HG03457 (cell line): ENCODE data around the gene COG1.
"Not testable (repeated sequence)": the region's sequence is repeated elsewhere in the genome, so short reads cannot be mapped to it uniquely, and the experiment has no call there.

ENCODE experiments used
- ATAC-seq: cut with Tn5 transposase; IDR thresholded peaks from one replicate; pipeline ENCODE4 v1.9.1; 2021; ENCODE audit warnings: moderate number of reproducible peaks; ENCODE audit not compliant: unreplicated experiment

COG1 gene, protein sequence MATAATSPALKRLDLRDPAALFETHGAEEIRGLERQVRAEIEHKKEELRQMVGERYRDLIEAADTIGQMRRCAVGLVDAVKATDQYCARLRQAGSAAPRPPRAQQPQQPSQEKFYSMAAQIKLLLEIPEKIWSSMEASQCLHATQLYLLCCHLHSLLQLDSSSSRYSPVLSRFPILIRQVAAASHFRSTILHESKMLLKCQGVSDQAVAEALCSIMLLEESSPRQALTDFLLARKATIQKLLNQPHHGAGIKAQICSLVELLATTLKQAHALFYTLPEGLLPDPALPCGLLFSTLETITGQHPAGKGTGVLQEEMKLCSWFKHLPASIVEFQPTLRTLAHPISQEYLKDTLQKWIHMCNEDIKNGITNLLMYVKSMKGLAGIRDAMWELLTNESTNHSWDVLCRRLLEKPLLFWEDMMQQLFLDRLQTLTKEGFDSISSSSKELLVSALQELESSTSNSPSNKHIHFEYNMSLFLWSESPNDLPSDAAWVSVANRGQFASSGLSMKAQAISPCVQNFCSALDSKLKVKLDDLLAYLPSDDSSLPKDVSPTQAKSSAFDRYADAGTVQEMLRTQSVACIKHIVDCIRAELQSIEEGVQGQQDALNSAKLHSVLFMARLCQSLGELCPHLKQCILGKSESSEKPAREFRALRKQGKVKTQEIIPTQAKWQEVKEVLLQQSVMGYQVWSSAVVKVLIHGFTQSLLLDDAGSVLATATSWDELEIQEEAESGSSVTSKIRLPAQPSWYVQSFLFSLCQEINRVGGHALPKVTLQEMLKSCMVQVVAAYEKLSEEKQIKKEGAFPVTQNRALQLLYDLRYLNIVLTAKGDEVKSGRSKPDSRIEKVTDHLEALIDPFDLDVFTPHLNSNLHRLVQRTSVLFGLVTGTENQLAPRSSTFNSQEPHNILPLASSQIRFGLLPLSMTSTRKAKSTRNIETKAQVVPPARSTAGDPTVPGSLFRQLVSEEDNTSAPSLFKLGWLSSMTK

DNA sequence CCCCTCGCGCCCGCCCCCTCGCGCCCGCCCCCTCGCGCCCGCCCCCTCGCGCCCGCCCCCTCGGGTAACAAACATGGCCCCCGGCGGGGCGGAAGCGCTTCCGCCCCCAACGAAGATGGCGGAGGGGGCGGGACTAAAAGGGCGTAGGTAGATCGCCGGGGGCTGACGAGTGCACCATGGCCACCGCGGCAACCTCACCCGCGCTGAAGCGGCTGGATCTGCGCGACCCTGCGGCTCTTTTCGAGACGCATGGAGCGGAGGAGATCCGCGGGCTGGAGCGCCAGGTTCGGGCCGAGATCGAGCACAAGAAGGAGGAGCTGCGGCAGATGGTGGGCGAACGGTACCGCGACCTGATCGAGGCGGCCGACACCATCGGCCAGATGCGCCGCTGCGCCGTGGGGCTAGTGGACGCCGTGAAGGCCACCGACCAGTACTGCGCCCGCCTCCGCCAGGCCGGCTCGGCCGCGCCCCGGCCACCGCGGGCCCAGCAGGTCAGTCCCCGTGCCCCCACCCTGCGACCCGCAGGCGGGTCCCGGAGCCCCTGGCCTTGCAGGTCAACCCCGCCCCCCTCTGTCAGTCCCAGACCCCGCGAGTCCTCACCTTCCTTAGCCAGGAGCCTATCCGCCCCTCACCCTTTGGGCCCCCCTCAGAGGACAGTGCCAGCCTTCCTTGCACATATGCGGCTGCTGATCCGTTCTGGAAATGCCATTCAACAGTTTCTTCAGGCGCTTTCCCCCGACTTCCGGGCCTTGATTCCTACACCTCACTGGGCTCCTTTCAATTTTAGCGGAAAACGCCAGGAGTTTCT, at the start of gene COG1:
Gene COG1, plus strand, starts transcription at position 162 of the 808 bp plus-strand sequence. Its CDS starts 15 bp downstream, at position 177.
- peak; percentile 52 for ATAC-seq

DNA sequence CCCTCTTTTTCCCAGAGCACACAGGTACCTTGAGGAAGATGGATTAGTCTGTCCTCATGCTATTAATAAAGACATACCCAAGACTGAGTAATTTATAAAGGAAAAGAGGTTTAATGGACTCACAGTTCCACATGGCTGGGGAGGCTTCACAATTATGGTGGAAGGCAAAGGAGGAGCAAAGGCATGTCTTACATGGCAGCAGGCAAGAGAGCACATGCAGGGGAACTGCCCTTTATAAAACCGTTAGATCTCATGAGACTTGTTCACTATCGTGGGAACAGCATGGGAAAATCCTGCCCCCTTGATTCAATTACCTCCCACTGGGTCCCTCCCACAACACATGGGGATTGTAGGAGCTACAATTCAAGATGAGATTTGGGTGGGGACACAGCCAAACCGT, 48.6 kb upstream of the COG1 start:
- not testable (repeated sequence) for ATAC-seq

DNA sequence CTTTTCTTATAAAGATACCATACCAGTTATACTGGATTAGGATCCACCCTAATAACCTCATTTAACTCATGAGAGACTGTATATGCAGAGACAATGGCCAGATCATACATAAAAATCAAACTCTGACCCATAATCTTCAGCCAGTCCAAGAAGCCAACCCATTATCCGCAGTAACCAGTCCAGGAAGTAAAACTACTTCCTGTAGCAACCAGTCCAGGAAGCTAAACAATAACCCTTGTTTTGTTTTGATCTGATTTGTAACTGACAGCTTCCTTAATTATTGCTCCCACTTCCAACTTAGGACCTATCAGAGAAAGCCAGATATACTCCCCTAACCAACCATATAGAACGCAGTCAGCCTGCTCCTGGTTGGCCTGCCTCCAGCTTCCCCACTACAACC, 47.2 kb upstream of the COG1 start:
- no peak for ATAC-seq

DNA sequence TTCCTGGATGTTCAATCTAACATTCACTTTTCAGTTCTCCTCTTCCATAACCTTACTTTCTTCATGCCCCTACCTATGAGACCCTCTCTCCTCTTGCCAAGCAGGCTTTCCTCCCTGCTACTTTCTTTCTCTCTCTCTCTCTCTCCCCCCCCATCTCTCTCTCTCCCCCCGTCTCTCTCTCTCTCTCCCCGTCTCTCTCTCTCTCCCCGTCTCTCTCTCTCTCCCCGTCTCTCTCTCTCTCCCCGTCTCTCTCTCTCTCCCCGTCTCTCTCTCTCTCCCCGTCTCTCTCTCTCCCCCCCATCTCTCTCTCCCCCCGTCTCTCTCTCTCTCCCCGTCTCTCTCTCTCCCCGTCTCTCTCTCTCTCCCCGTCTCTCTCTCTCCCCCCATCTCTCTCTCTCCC, 45.1 kb upstream of the COG1 start:
- ATAC-seq, result not testable (repeated sequence)

DNA sequence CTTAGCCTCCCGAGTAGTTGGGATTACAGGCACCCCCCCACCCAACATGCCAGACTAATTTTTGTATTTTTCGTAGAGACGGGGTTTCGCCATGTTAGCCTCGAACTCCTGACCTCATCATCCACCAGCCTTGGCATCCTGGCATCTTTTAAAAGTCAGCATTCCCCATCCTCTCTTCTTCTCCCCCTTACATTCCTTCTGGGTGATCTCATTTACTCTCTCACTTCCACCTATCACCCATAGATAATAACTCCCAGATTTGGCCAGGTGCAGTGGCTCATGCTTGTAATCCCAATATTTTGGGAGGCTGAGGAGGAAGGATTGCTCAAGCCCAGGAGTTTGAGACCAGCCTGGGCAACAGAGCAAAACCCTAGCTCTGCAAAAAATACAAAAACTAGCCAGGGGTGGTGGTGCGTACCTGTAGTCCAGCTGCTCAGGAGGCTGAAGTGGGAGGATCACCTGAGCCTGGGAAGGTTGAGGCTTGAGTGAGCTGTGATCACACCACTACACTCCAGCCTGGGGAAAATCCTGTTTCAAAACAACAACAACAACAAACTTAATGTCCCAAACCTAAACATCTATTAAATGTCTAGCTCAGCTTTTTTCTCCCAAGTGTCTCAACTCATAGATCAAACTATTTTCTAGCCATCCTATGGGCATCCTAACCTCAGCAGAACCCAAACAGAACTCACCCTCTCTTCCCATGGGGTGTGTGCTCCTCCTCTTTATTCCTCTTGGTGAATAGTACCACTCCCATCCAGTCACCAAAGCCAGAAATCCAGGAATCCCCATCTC, 44.1 kb upstream of the COG1 start:
- ATAC-seq, result no peak

DNA sequence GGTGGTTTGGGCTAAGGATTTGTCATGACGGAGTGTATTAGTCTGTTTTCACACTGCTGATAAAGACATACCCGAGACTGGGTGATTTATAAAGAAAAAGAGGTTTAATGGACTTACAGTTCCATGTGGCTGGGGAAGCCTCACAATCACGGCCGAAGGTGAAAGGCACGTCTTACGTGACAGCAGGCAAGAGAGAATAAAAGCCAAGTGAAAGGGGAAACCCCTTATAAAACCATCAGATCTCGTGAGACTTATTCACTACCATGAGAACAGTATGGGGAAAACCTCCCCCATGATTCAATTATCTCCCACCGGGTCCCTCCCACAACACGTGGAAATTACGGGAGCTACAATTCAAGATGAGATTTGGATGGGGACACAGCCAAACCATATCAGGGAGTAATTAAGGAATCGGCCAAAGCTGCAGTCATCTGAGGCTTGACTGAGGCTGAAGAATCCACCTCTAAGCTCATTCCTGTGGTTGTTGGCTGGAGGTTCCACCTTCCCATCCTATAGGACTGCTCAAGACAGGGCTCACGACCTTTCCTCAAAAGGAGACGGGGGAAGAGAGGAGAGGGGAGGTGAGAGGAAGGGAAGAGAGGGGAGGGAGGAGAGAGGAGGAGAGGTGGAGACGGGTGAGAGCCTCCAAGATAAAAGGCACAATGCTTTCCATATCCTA, 42.1 kb upstream of the COG1 start:
- not testable (repeated sequence) for ATAC-seq

DNA sequence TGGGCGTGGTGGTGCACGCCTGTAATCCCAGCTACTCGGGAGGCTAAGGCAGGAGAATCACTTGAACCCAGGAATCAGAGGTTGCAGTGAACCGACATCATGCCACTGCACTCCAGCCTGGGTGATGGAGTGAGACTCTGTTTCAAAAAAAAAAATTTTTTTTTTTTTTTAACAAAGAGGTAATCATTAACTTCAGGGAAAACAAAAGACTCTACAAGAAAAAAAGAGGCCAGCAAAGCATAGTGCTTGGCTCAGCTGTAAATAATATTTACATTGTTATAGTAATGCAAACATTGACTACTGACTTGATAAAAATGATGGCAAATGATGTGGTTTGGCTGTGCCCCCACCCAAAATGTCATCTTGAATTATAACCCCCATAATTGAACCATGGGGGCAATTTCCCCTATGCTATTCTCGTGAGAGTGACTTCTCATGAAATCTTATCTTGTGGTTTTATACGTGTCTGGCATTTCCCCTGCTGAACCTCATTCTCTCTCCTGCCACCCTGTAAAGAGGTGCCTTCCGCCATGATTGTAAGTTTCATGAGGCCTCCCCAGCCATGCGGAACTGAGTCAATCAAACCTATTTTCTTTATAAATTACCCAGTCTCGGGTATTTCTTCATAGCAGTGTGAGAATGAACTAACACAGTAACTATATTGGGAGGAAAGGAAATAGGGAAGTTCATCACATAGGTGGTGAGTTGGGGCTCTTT, 40.8 kb upstream of the COG1 start:
- no peak for ATAC-seq

DNA sequence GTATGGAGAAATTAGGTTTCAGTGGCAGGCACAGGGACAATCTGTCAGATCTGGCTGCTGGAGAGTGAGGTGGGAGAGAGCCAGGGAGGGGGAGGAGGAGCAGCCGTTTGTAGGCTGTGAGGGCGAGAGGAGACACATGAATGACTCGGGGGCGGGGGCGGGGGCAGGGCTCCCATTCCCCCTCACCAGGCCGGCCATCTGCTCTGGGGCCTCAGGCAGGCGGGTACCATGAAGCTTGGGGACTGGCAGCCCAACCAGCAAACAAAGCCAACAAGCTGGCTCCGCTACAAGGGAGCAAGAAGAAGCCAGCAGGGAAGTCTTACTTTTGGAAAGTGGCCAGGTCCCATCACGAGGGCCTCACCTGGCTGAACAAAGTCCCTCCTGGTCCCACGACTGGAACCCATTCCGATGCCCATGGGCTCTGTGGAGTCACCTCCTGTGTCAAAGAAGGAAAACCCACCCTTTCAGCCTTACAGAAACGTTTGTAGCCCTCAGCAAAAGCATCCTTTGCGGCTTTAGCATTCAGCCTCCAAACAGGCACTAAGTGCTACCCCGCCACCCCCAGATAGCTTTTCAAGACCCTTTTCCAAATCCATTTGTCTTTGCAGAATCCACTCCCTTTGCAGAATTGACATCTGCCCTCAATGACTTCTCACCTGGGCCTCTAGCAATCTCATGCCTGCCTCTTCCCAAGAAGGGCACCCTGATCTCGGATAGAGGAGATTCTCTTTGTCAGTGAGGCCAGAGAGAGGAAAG, 37.3 kb upstream of the COG1 start:
- no peak for ATAC-seq

DNA sequence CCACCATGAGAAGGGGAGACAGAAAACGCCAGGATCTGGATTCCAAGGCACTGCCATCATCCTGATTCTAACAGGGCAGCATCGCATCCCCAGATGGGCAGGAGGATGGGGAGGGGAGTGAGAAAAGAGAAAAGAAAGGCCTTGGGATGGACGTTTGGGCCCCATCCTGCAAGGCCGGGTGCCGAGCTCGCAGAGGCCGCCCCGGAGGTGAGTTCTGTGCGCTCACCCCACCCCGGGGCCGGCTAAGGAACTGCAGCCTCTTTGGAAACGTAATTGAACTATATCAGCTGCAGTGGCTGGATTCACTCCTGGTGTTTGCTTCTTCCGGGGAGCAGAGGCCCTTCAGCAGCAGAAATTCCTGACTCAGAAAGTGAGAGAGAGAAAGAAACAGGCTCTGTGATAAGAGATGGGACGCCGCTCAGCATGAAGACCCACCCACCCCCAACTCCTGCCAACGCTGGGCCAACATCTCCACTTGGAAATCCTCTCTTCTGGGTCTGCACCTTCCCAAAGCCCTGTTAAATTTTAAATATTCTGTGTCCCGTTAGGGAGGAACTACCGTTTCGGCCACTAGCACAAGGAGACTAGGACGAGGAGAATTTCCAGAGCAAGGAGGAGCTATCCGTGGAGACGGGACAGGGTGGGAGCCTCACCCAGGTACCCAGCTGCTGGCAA, 36.6 kb upstream of the COG1 start:
- ATAC-seq, result peak; percentile 50

DNA sequence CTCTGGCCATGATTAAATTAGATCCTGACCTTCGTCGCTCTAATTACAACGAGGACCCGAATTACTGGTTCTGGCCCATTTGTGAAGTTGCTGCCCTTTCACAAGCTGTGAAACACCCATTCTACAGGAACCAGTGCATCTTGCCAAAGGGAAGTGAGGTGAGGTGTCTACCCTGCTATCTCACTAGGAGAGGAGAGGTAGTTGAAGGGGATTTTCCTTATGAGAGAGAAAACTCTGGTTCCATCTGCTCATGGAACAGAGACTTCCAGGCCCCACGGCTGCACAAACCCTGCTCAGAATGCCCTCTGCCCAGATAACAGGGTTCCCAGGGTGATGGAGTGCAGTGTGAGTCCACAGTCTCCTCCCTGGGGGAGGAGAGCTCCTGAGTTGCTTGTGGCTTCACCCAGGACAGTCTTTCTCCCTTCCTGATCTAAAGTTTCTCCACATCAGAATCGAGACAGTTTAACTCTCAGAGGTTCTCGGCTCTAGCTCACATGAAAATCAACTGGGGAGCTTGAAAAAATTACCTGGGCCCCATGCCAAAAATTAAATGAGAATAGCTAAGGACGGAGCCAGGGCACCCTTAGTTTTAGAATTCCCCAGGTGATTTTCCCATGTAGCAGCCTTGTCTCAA, 35.9 kb upstream of the COG1 start:
- no peak for ATAC-seq

DNA sequence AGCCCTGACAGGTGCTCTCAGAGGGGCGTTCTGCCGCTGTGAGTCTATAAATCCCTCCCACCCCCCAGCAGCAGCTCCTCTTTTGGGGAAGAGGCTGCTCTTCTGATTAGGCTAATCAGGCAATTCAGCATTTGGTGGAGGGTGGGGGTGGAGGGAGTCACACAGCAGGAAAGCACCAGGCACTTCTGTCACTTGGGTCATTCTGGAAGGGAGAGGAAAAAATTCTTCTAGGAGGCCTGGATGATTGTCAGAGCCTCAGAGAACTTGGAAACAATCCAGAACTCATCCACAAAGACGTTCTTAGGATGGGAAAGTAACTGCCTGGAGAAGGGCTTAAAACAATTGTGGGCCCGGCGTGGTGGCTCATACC, 35.3 kb upstream of the COG1 start:
- no peak for ATAC-seq

DNA sequence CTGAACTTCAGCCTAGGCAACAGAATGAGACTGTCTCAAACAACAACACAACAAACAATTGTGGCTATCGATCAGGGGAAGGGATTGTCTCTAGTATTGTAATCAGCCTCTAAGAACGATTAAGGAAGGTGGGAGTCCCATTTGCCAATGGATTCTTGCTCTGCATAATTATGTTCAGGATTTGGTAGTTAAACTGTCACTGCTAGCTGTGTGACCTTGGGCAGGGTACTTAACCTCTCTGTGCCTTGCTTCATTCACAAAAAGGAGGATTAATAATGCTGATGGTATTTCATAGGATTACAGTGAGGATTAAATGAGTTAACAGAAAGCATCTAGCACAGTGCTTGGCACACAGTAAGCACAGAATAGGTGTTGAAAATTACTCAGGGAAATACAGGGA, 34.7 kb upstream of the COG1 start:
- ATAC-seq, result no peak

DNA sequence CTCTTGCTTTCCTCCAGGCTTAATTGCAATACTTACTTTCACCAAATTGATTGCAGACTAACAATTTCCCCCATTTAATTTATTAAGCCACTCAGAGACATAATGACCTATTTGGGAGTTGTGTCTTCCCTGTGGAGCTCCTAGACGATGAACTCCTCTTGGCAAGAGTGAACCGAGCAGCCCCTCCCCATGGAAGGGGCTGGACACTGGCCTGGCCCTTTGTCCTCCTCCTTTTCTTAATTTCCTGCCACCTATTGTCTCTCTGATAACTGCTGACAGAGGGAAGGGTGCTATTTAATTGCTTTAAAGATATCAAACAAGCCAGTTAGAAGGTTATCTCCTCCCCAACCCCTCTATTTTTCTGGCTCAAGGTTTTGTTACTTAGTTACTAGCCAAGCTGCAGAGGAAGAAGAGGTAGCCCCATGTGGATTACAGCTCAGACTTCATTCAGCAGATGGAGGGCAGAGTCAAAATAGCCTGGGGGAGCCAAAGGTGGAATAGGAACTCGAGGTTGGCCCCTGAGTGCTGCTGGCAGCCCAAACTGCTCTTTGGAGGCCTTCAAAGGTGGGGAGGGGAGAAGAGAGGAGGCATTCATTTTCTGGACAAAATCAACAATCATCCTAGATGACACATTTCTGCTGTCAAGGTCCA, 31.8 kb upstream of the COG1 start:
- no peak for ATAC-seq

DNA sequence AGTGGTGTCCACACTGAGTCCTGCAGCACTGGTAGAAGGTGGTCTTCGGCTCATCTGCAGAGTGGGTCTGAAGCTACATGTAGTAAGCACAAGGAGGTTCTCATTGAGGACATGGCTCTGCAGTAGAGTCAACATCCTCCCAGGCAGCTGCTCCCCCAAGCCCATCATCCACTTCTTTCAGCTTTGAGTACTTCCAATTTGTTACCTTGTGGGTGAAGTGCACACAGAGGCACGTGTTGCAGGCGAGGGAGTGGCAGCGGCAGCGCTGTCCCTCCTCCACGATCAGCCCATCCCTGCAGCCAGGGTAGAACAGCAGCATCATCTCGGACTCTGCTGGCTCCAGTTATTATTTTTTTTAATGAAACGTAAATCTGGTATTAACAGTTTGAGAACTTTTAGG, 29.8 kb upstream of the COG1 start:
- no peak for ATAC-seq

DNA sequence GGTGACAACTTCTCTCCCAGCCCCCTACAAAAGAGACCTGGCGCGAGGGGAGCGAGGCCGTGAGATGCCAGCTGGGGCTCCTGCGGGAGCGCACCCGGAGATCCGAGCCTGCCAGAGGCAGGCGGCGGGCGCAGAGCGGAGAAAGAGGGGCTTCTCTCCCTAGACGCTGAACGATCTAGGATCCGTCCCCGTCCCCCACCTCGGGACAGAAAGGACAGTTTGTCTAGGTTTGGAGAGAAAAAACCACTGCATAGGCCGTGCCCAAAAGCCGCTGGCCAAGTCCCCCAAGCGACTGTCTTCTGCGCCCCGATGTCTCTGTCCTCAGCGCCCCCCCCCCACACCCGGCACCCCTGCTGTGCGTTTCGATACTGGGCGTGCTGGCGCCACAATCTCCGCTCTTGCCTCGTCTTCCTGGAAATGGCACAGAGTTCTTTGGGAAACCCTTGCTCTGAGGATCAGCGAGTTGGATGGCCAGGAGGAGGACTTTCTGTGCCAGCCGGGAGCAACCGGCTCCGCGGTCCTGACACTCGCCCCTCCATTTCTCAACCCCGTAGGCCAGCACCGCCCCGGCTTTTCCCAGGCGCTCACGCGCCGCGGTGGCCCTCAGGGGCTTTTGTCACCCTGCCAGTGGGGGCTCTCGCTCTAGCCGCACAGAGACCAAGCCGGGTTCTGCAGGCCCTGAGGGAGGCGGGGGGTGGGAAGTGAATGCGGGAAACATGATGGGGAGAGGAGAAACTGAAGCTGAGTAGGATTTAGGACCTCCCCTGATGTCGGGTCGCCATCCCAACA, 27.0 kb upstream of the COG1 start:
- ATAC-seq, result no peak
